Lung microvascular endothelial cell (primary cell): ENCODE data around the gene PAIP1. TPM values are rescaled to one million over a fixed set of nuclear protein-coding genes. Genes with fewer than 3 reads are reported as not detected.
"Not testable (repeated sequence)": the region's sequence is repeated elsewhere in the genome, so short reads cannot be mapped to it uniquely, and the experiment has no call there.

Experiments
- DNase-seq, 2 donors: peaks; one replicate each; pipeline versions ENCODE4 v3.0.0 to v3.0.0-alpha.2; 2010; ENCODE audit warnings: low read depth in 2 of 2
- total RNA-seq: library from RNA; depleted of rRNA; stranded (reverse); fragments of >200 nt; gene quantifications from 2 replicates; pipeline ENCODE4 v1.2.1, GENCODE V29; 2014

Gene PAIP1
- total RNA-seq, 1 donor from 2014 or later = 71.8 TPM

GRCh38 chr5:43571237-43571636 is 14.4 kb upstream of the PAIP1 start:
- DNase-seq = no peak

DNA sequence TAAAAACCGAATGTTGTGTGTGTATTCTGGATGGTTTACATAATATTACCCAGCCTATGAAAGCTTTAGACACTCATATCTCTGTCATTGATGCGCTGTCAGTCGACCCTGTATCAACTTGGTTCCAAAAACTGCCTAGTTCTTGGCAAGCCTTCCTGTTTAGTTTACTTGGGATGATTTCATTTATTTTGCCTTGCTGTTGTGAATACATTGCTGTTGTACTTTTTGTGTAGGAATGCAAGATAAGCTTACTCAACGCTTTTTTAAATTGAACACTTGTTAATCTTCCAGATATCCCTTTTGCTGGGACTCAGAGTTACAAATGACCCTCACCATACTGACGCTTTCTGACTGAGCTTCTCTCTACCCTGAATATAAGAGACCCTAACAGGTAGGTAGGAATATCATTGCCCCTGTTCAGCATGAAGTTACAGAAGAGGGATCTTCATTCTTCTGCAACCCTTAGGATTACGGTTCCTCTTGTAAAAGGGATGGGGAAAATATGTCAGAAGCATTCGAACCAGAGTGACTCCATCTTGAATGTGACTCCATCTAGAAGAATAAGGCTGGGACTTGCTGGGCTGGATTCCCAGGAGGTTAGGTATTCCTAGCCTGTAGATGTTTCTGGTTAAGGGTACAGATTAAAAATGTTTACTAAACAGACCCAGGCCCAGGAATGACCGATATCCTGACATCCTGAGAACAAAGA is 13.7 kb upstream of the PAIP1 start:
- DNase-seq = no peak

GRCh38 chr5:43569236-43569746 is 12.4 kb upstream of the PAIP1 start:
- DNase-seq = no peak

DNA sequence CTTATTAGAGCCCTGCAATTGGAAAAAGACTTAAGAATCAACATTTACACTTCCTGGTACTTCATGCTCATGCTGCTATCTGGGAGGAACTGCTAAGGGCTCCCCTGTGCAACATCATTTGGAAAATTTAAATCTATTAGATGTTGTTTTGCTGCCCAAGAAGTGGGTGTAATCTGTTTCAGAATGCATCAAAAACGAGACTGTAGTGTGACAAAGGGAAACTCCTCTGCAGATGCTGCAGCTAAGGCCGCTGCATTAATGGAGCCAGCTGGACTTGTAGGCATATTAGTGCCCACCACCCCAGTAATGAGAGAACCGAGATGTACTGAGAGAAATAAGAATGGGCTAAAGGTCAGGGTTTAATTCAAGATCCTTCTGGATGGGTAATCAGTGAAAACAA is 11.1 kb upstream of the PAIP1 start:
- no peak for DNase-seq

DNA sequence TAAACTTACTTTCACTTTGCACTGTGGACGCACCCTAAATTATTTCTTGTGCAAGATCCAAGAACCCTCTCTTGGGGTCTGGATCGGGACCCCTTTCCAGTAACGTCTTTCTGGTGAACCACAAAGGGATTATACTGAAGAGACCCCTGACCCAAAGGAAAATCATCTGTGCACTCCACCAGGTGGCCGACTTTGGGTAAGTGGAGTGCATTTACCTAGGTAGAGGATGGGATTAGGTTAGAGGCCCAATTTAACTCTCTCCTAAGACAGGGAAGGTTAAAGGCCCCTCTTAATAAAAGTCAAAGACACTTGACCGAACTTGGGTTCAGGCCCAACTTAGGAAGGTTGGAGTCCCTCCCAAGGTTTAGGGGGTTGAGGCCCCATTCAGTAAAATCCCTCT is 8.2 kb upstream of the PAIP1 start:
- no peak for DNase-seq

GRCh38 chr5:43564289-43564850 is 7.5 kb upstream of the PAIP1 start:
- DNase-seq = no peak

DNA sequence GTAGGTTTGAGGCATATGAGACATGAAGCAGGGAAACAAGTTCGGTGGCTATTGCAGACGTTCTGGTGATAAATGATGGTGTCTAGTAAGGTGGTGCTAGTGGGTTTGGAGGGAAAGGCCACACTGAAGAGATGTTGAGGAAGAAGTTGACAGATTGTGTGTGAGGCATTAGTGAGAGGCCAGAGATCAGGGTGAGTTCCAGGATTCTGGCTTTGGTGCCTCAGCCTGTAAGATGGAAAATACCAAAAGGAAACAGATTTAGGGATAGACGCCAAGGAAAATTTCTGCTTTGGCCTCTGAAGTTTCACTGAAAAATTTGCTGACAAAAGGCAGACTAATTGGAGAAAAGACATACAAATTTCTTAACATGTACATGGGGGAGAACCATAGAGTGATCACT is 6.4 kb upstream of the PAIP1 start:
- DNase-seq = peak in 1 of 2 donors; percentile 22

DNA sequence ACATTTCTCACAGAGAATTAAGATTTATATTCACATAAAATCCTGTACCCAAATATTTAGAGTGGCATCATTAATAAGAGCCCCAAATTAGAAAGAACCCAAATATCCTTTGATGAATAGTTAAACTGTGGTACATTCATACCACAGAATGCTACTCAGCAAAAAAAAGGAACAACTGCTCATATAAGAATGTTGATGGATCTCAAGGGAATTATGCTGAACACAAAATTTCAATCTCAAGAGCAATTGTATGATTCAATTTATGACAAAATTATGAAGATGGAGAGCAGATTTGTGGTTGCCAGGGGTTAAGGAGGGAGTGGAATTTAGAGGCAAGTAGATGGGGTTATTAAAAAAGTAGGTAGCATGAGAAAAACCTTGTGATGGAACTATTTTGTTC is 4.5 kb upstream of the PAIP1 start:
- no peak for DNase-seq

DNA sequence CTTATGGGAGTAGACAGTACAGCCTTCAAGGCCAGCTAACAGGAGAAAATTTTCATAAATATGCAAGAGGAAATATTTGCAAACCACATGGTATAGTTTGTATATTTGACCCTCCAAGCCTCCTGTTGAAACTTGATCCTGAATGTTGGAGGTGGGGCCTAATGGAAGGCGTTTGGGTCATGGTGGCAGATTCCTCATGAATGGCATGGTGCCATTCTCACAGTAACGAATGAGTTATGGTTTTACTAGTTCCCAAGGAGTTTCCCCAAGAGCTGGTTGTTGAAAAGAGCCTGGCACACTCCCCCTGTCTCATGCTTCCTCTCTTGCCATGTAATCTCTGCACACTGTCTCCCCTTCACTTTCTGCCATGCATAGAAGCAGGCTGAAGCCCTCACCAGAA is 3.3 kb upstream of the PAIP1 start:
- DNase-seq = no peak

- DNase-seq = not testable (repeated sequence)
These were observed 345 bp downstream of the PAIP1 start for GRCh38 chr5:43556607-43556856.

DNA sequence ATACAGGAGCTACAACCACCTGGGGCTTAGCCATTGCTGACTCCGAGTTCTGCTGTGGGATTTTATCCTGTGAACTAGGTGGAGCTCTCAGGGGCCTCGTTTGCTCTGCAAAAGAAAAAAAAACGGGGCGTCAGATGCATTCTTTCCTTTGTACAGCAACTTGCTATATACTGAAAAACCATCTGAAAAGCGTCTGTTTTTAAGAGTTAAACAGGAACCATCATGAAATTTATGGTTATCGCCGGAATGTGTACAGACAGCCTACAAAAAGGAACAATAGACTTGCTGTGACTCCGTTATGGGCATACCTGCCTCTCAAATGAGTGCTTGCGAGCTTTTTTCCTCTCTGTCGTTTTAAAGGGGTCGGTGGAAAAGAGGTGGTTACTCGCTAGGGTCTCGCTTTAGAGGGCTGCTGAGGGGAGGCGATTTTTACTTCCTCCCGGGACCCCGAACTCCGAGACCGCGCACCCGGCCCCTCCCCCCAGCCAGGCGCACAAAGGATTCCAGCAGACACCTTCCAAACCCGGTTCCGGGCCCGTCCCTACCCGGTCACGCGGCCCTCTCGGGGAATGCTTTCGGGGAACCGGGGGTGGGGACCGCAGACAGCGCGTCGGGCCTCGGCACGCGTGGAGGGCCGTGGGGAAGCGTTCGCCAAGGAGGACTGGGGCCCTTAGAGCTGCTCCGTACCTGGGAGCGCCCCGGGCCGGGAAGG is 826 bp downstream of the PAIP1 start:
- DNase-seq = peak; percentile 57 to 69

DNA sequence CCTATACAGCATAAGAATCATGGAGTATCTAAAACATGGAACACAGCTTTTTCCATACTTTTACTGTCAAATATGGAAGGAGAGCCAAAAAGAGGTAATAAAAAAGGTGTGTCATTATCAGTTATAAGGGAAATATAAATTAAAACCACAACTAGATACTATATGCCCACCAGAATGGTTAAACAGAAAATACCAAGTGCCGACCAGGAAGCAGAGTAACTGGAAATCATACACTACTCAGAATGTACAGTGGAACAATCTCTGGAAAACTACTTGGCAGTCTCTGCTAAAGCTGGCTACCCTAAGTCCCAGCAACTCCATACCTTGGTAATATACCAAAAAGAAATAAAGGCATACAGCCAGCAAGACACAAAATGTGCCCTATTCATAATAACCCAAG is 2.4 kb downstream of the PAIP1 start:
- DNase-seq = no peak

GRCh38 chr5:43553381-43553780 is 3.5 kb downstream of the PAIP1 start:
- peak in 1 of 2 donors; percentile 23 for DNase-seq

GRCh38 chr5:43551731-43552130 is 5.1 kb downstream of the PAIP1 start:
- no peak for DNase-seq

DNA sequence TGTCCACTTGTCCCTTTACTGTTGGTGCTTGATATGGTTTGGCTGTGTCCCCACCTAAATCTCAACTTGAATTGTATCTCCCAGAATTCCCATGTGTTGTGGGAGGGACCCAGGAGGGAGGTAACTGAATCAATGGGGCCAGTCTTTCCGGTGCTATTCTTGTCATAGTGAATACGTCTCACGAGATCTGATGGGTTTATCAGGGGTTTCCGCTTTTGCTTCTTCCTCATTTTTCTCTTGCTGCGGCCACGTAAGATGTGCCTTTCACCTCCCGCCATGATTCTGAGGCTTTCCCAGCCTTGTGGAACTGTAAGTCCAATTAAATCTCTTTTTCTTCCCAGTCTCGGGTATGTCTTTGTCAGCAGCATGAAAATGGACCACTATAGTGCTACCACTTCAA is 7.6 kb downstream of the PAIP1 start:
- not testable (repeated sequence) for DNase-seq

DNA sequence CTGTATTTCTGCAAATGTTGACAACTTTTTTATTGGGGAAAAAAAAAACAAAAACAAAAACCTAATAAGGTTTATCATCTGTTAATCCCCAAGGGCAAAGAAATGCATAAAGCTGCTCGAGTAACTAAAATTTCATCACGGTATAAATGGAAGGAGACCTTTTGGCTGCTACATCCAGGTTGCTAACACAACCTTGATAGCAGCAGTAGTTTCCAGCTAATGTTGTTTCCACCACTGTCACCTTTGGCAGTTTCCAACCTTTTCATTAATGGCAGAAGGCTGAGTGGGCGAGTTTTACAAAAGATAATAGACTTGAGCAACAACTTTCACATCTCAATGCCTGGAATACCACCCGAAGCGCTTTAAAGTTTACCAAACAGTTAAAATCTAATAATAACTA is 8.5 kb downstream of the PAIP1 start:
- DNase-seq = no peak

DNA sequence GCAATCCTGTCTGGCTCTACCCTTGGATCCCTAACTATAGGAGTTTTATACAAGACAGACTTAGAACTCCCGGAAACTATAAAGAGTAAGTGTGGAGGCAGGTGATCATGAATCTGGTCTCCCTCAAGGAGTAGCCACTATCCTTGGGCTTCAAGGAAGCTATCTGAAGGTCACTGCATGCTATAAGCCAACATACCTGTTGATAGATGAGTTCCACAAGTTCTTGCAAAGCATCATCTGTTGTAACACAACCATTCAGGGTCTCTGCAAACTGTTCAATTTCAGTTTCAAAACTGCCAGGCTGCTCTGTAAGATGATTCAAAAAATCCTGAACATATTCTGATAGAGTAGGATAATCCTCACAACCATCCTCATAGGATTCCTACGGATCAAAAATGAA is 9.3 kb downstream of the PAIP1 start:
- DNase-seq = no peak

DNA sequence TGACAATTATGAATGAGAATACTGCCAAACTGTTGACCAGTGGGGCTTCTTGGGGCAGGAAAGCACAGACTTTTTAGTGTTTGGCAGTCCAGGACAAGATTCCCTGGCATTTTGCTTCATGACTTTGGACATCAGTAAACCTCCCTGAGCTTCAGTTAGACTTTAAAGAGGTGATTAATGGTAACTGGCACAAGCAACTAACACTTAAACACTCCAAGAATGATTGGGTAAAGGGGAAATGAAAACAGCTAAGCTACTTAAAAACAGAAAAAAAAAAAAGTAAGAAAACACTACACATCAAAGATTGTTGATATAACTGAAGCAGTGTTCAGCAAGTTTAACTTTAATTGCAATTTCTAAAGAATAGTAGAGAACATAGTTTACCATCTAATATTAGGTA is 13.4 kb downstream of the PAIP1 start:
- DNase-seq = no peak

GRCh38 chr5:43540746-43541145 is 16.1 kb downstream of the PAIP1 start:
- no peak for DNase-seq

GRCh38 chr5:43536972-43537371 is 19.9 kb downstream of the PAIP1 start:
- DNase-seq = no peak

DNA sequence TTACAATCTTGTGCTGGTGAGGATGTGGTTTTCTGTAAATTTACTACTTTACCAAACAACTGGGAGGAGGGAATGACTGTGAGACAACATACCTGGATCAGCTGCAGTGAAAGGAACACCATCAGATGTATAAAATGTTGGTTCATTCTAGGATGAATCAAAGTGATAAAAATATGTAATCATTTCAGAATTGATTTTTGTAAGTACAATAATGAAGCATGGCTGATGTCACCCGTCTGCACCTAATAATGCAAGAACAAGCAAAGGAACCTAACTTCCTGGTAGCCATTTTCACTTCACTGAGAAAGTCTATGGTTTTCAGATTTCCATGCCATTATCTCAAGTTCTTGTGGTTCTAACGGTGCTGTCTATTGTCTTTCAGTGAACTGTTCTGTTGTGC is 23.2 kb downstream of the PAIP1 start:
- DNase-seq = no peak

- DNase-seq = no peak
These were observed 26.2 kb downstream of the PAIP1 start for GRCh38 chr5:43530648-43531047.

DNA sequence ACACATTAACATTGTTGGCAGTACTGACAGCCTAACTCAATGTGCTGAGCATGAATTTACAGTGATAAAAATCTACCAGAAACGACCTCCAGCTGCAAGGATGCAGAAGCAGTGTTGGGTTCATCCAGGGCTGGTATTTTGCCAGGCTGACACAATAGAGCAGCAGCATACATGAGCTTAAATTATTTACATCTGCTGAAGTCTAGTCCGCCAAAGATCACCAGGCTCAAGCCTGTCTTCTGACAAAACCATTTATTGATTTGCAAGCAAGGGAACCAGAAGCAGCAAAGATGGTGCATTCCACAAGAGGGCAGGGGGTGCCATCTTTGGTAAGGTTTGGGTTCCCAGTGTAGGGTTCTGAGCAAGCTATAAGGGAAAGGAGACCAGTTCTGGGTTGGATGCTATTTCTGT is 33.2 kb downstream of the PAIP1 start:
- no peak for DNase-seq
